GM21576 (cell line): ENCODE data around the gene MSX2.

Experiments used
- ATAC-seq: cut with Tn5 transposase; IDR thresholded peaks from one replicate; pipeline ENCODE4 v1.9.1; 2021; ENCODE audit warnings: mild to moderate bottlenecking, moderate library complexity; ENCODE audit not compliant: unreplicated experiment

MSX2 gene

GRCh38 chr5:174718880-174719610, 5.3 kb upstream of the MSX2 start:
- ATAC-seq, result no peak

DNA sequence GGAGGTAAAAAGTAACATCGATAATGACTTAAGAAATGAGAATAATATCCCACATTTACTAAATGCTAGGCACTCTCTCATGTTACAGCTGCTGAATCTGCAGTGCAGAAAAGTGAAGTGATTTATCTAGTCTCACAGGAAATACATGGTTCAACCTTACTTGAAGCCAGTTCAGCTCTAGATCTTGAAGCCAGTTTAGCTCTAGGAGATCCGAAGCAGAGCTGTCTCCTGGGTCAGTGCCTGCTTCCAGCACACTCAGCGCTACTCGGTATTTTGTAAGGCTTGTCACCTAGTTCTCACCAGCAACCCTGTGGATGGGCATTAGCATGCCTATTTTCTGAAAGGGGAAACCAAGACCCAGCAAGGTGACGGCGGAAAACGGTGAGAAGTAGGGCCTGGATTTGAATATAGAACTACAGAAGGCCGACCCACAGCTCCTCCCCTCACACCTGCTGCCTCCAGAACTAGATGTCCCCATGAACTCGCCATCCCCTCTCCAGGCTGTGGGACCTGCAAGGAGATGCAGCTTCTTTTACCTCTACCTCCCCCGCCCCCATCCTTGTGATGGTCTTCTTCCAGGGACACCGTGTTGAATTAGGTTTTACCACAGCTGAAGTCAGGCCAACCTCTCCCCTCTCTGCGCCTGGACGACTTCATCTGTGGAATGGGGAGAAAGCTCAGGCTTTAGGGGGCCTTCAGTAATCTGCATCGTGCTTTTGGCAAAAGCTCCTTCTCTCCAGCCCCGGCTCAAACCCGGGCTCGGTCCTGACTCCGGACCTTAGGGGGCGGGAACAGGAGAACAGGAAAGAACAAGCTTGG, 4.4 kb upstream of the MSX2 start:
- ATAC-seq, result no peak

DNA sequence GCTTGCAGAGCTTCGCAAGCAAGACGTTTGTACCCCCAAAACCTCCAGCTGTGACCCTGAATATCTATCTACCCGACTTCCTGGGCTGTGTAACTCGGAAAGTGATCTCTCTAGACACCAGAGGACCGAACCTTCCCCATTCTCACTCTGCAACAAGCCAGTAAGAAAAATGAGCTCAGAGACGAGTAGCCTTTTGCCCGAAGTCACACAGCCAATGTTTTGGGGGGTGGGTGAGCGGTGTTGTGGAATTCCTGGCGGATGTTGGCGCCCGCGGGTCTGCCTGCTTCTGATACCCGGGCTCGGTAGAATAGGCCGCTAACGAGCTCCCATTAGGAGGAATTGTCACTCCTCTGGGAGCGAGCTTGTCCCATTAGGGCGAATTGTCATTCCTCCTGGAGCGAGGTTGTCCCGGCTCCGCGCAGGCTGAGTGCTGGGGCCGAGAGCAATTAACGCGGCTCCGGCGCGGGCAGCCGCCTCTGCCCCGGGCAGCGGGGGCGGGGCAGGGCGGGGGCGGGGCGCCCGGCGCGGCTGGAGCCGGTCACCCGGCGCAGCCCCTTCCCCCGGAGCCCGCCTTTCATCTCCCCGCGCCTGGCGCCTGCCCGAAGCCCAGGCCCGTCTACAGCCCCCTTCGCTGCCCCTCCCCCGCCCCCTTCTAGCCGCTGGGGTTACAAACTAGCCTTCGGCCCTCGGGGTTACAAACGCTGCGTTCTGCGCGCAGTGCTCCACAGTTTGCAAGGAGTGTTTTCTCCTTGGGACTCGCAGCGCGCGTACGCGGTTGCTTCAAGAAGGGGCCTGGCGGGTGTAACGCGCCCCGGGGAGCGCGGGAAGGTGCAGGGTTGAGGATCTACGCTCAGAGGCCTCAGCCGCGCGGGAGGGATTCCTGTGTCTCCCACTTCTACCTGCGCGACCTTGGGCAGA, 3.5 kb upstream of the MSX2 start:
- no peak for ATAC-seq

GRCh38 chr5:174721530-174722432, 2.6 kb upstream of the MSX2 start:
- ATAC-seq, result no peak

DNA sequence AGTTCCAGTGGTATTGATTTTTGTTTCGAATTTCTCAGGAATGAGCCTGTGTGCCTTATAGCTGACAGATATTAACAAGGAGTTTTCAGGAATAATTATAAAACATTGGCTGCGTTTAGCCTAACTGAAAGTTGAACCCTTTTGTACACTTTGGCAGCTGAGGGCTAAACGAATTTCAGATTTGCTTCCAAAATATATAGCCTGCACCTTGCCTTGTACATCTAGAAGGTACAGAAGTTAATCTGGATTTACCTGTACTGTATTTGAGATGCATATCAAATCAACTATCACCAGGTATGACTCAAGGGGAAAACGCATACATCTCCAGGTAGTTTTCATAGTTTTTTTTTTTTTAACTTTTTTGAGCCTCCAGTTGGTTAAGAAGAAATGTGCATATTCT, 1.9 kb upstream of the MSX2 start:
- no peak for ATAC-seq

DNA sequence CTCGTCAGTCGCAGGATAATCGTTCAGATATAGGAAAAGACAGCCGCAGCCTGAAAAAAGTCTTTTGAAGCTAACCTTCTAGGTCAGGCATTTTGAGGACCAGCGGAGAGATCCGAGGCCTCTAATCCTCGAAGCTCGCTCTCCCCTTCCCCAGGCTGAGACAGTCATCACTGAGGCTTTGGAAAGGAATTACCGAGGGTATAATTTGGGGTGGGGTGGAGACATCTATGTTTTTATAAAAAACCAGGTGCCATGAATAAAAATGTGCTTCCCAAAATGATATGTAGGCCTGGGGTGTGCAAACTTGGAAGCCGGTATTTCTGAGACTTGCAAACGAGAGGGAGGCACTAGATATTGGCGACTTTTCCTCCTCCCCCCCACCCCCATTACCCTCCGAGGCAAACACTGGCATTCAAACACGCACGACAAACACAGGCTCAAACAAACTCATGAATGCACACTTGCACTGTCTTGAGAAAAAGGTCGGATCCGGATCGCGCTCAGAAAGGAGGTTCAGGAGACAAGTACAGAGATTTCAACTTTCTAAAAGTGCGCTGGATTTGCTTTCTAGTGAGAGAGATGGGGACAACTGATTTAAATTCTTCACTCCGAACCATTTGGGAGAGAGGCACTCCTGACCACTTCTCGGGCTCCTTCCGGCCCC, 935 bp upstream of the MSX2 start:
- no peak for ATAC-seq

DNA sequence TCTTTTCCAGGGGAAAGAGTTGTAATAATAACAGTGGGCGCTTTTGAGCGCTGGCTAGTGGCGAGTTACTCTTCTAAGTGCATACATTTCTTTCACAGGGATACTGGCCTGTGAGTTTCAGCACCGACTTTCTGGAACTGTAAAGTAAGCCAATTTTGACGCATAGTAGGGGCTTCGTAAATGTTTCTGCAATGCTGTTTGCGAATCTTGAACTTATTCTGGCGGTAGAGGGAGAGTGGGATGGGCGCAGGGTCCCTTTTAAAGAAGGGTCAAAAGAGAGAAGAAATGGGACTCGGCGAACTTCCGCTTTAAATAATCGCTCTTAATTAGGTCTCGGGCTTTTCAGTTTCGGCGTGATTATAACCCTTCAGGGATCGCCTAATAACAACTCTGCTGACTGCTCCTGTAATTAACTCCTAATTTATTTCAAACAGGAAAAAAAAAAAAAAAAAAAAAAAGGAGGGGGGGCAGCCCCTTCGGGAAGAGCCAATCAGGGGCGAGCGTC, 351 bp upstream of the MSX2 start:
- ATAC-seq, result no peak

GRCh38 chr5:174725261-174725990, 1.0 kb downstream of the MSX2 start:
- no peak for ATAC-seq

DNA sequence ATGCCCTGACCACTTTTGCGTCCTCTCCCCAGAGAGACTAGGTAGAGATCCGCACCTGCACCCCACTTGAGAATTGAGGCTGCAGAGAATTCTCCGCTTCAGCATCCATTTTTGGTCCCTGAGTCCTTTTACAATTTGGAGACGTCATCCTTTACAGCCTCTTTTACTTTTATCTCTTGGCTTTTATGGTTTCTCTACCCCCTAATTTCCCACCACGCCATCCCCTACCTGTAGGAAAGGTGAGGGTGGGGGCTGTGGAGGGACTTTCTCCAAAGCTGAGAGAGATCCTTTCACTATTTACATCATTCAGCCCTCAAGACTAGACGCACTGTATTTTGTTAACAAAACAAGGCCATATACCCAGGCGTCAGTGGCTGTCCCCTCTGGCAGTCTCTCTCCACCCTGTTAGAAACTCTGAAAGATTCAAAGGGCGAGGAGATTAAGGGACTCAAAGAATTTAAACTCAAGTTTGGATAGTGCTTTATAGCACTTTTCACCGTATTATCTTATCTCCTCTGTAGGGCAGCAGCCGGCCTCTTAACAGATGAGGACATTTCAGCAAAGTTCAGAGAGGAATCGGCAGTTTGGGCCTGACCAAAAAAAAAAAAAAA, 1.7 kb downstream of the MSX2 start:
- no peak for ATAC-seq

DNA sequence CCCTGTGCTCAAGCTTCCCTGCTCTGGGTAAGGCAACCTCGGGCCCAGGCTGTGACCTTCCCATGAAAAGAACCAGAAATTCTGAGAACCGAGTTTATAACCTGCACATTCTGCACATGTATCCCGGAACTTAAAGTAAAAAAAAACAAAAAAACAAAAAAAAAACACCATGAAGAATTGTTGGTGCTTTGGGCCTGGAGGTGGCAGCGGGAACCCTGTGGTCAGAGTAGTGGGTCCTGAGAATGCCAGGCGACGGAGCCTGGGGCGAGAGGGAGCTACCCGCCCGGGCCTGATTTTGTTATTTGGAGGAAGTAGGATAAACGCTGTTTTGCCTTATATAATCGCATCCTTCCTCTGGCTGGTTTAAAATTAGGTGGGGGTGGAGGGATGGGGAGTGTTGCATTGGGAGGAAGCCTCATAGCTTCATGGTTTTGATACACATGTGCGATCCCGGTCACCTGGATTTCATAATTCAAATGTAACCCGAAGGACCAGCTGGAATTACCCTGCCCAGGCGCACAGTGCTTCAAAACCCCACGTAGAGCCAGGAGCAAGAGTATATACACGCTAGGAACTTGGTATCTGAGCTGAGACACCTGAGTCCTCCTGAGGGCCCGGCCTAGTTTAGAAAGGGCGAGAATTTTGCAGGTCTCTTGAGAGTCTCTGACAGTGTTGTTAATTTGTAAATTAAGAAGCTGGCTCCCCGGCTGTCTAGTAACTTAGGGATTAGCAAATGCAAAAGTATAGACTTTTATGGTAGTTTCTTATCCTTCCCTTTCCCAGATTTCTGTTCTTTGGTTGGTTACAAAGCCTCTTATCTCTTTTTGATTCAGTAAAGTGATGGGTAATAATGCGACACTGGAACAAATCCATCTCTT, 2.8 kb downstream of the MSX2 start:
- no peak for ATAC-seq

- ATAC-seq, result no peak
These were observed 3.7 kb downstream of the MSX2 start for GRCh38 chr5:174727794-174728680.

DNA sequence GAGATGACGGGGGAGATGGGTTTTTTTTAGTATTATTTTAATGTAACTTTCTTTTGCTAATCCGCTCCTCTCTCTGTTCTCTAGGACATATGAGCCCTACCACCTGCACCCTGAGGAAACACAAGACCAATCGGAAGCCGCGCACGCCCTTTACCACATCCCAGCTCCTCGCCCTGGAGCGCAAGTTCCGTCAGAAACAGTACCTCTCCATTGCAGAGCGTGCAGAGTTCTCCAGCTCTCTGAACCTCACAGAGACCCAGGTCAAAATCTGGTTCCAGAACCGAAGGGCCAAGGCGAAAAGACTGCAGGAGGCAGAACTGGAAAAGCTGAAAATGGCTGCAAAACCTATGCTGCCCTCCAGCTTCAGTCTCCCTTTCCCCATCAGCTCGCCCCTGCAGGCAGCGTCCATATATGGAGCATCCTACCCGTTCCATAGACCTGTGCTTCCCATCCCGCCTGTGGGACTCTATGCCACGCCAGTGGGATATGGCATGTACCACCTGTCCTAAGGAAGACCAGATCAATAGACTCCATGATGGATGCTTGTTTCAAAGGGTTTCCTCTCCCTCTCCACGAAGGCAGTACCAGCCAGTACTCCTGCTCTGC, 4.8 kb downstream of the MSX2 start:
- ATAC-seq, result no peak

DNA sequence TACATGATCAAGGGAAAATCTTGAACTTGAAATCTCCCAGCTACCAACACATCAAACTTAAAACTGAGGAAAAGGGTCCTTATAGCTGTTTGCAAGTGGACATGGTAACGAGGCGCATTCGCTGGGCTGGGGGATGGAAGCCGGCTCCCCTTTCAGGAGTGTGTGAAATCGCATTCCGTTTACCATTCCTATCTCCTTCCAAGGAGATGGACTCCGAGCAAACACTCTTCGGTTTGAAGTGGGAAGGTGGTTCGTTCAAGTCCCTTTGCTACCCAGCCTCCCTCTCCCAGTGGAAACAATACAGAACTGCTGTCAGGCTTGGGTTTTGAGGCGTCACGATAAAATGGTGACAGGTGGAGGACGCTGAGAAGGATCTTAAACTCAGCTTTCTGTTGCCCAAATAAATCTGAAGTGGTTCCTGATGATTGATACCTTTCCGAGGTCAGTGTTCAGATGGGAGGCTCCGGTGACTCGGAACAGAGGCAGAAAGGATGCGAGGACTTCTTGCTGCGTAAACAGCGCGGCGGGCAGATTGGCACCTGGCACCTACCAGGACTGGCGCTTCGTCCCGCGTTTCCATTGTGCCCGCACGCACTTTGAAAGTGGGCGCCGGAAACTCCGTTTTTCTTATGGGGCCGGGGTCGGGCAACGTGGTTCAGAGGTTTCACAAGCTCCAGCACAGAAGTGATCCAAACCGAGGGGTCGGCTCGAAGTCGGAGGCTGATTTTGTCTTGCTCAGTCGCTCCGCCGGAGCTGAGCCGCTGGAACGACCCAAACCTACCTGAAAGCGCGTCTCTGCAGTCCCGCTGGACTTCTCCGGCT, 7.0 kb downstream of the MSX2 start:
- ATAC-seq, result no peak

DNA sequence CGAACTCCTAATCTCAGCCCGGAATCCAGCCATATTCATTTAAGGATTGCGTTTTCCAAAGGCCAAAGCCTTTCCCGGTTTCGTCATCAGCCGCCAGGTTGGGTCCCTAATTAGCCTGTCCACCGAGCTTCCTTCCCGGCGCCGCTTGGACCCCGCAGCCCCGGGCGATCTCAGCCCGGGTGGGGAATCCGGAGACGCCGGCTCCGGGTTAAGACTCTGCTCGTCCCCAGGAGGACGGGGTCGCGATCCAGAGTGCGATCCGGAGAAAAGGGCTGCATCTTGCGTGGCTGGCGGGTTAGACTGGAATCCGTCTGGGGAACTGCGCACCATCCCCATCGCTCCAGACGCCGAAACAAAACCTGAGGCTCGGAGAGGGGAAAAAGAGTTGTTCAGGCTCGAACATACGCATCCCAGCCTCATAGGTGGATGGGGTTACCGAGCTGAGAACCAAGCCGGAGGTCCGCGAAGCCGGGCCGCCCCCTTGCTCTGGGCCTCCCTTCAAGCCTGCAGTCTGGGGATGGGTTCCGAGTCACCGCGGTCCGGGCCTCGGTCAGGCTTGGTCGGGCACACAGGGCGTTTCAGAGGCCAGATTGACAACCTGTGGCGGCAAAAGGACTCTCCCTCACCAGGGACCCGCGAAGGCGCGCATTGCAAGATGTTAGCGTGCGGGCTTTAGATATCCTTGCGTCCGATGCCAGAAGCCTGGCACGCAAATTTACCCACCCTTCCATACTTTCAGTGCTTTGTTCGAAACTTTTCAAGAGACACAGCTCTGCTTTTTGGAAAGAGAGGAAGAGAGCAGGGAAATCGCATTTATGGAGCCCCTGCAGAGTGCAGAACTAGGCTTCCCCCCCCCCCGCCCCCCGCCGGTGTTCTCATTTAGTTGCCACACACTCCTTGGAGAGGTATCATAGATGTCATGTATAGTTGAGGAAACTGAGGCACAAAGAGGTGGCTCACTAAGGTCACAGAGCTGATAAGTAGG, 7.9 kb downstream of the MSX2 start:
- ATAC-seq, result no peak
